HepG2 (cell line): ENCODE results near the gene EZH2.

Experiments used
- BCLAF1 ChIP-seq: fragments of 450-650 bp; IDR thresholded peaks from 2 replicates; pipeline ENCODE4 v1.6.1; 2017; ENCODE audit warnings: mild to moderate bottlenecking
- CTCF ChIP-seq: sonication (generic); formaldehyde crosslinking; IDR thresholded peaks from 2 replicates; pipeline ENCODE4 v1.5.0; 2020; ENCODE audit warnings: mild to moderate bottlenecking, missing genetic modification reagents, moderate library complexity
- EP300 ChIP-seq, 3 experiments: sonication (generic) in 1 of 3; formaldehyde crosslinking in 1 of 3; IDR thresholded peaks; 2 replicates each; pipeline versions ENCODE4 v1.5.1 to v1.6.1; 2011 to 2020; ENCODE audit warnings: low read depth in 2 of 3, low read length in 2 of 3, borderline replicate concordance in 1 of 3, improper control_type of control experiment in 1 of 3, mild to moderate bottlenecking in 1 of 3, missing genetic modification reagents in 1 of 3, moderate library complexity in 1 of 3
- FOXA1 ChIP-seq, 2 experiments: fragments of 450-650 bp in 1 of 2; sonication (generic) in 1 of 2; formaldehyde crosslinking in 1 of 2; IDR thresholded peaks; 2 replicates each; pipeline versions ENCODE4 v1.4.0 to v1.6.1; 2016 to 2020; ENCODE audit warnings: missing genetic modification reagents in 1 of 2
- HCFC1 ChIP-seq: fragments of 150-350 bp; IDR thresholded peaks from 2 replicates; pipeline ENCODE4 v1.6.1; 2014; ENCODE audit warnings: low read depth, low read length
- HNF4G ChIP-seq, 2 experiments: sonication (generic) in 1 of 2; formaldehyde crosslinking in 1 of 2; IDR thresholded peaks; 2 replicates each; pipeline versions ENCODE4 v1.4.0 to v1.6.1; 2011 to 2020; ENCODE audit warnings: borderline replicate concordance in 2 of 2, low read depth in 2 of 2, mild to moderate bottlenecking in 2 of 2, low read length in 1 of 2, missing genetic modification reagents in 1 of 2, moderate library complexity in 1 of 2
- HNRNPUL1 ChIP-seq: fragments of 200-400 bp; formaldehyde crosslinking; IDR thresholded peaks from 2 replicates; pipeline ENCODE4 v1.6.1; 2017; ENCODE audit warnings: low read depth, mild to moderate bottlenecking, low read length, moderate library complexity
- NFYB ChIP-seq: sonication (generic); formaldehyde crosslinking; IDR thresholded peaks from 2 replicates; pipeline ENCODE4 v1.4.0; 2020; ENCODE audit warnings: missing genetic modification reagents
- RAD21 ChIP-seq: fragments of 450-650 bp; formaldehyde crosslinking; IDR thresholded peaks from 2 replicates; pipeline ENCODE4 v1.5.0; 2020; ENCODE audit warnings: mild to moderate bottlenecking
- SMAD1 ChIP-seq: sonication (generic); formaldehyde crosslinking; IDR thresholded peaks from 2 replicates; pipeline ENCODE4 v1.4.0; 2020; ENCODE audit warnings: missing genetic modification reagents, low read depth, mild to moderate bottlenecking, borderline replicate concordance
- SMAD3 ChIP-seq: sonication (generic); formaldehyde crosslinking; IDR thresholded peaks from 2 replicates; pipeline ENCODE4 v1.4.0; 2020; ENCODE audit warnings: missing genetic modification reagents
- SMC3 ChIP-seq: IDR thresholded peaks from 2 replicates; pipeline ENCODE4 v1.6.1; 2011; ENCODE audit warnings: low read length, improper control_type of control experiment
- ZBTB40 ChIP-seq, 2 experiments: fragments of 450-650 bp in 1 of 2; sonication (generic) in 1 of 2; formaldehyde crosslinking in 1 of 2; IDR thresholded peaks; 2 replicates each; pipeline versions ENCODE4 v1.6.1 to v1.8.0; 2016 to 2022; ENCODE audit warnings: antibody characterized with exemption in 1 of 2, mild to moderate bottlenecking in 1 of 2, missing genetic modification reagents in 1 of 2
- ZNF619 ChIP-seq: sonication (generic); formaldehyde crosslinking; IDR thresholded peaks from 2 replicates; pipeline ENCODE4 v1.4.0; 2020; ENCODE audit warnings: mild to moderate bottlenecking, missing genetic modification reagents

GRCh38 chr7:148877517-148877916, 6.6 kb downstream of the EZH2 start:
- TF ChIP-seq SMAD3 (CRISPR knock-in tag) = no peak
- TF ChIP-seq NFYB (CRISPR knock-in tag) = no peak
- TF ChIP-seq CTCF = no peak
- TF ChIP-seq SMC3 = no peak
- no peak for TF ChIP-seq BCLAF1
- TF ChIP-seq SMAD1 = no peak
- TF ChIP-seq HNRNPUL1 = no peak
- no peak for TF ChIP-seq ZNF619 (CRISPR knock-in tag)
- TF ChIP-seq HNF4G (IDR thresholded peaks at IDR 0.05; ENCODE audit: borderline replicate concordance, low read depth, low read length) = no peak
- TF ChIP-seq HNF4G (CRISPR knock-in tag; IDR thresholded peaks at IDR 0.05; ENCODE audit: borderline replicate concordance, low read depth) = no peak
- TF ChIP-seq FOXA1 (IDR thresholded peaks at IDR 0.05) = no peak
- TF ChIP-seq FOXA1 (CRISPR knock-in tag; IDR thresholded peaks at IDR 0.05) = no peak
- no peak for TF ChIP-seq RAD21 (CRISPR knock-in tag)
- no peak for TF ChIP-seq EP300 (IDR thresholded peaks at IDR 0.05; ENCODE audit: low read depth in 2 of 2, low read length in 2 of 2)
- no peak for TF ChIP-seq EP300 (CRISPR knock-in tag; IDR thresholded peaks at IDR 0.05; ENCODE audit: borderline replicate concordance)
- TF ChIP-seq ZBTB40 (IDR thresholded peaks at IDR 0.05) = no peak
- TF ChIP-seq ZBTB40 (CRISPR knock-in tag; IDR thresholded peaks at IDR 0.05) = no peak
- no peak for TF ChIP-seq HCFC1
